K562 (cell line): ENCODE data around the gene ZNF749. TPM values are rescaled to one million over a fixed set of nuclear protein-coding genes. Genes with fewer than 3 reads are reported as not detected.
A peak's percentile ranks its signal among the peaks of the same experiment; 100 is the strongest.

ENCODE experiments used
- EP300 ChIP-seq: IDR thresholded peaks from 2 replicates; pipeline ENCODE4 v1.6.1; 2012; ENCODE audit warnings: low read length, improper control_type of control experiment
- EP400 ChIP-seq: fragments of 450-650 bp; IDR thresholded peaks from 2 replicates; pipeline ENCODE4 v1.6.1; 2017; ENCODE audit warnings: antibody characterized with exemption, mild to moderate bottlenecking, moderate library complexity
- GABPB1 ChIP-seq: sonication (generic); formaldehyde crosslinking; IDR thresholded peaks from 2 replicates; pipeline ENCODE4 v1.8.0; 2022; ENCODE audit warnings: mild to moderate bottlenecking, missing genetic modification reagents
- ID3 ChIP-seq, 2 experiments: fragments of 250-450 bp in 1 of 2; fragments of 450-650 bp in 1 of 2; sonication (Bioruptor Pico) in 1 of 2; IDR thresholded peaks; 2 replicates each; pipeline versions ENCODE4 v1.6.1 to v1.8.0; 2016 to 2021; ENCODE audit warnings: mild to moderate bottlenecking in 2 of 2, moderate library complexity in 2 of 2, missing compliant biosample characterization in 1 of 2, missing genetic modification characterization in 1 of 2
- NRF1 ChIP-seq, 2 experiments: fragments of 450-650 bp; IDR thresholded peaks in 1 of 2; conservative IDR thresholded peaks in 1 of 2; 2 replicates each; pipeline ENCODE4 v1.6.1; 2014; ENCODE audit warnings: mild to moderate bottlenecking in 2 of 2
- PBX2 ChIP-seq, 2 experiments: IDR thresholded peaks in 1 of 2; conservative IDR thresholded peaks in 1 of 2; 2 replicates each; pipeline ENCODE4 v1.6.1; 2016; ENCODE audit warnings: low read depth in 2 of 2, mild to moderate bottlenecking in 1 of 2, missing compliant biosample characterization in 1 of 2, missing genetic modification characterization in 1 of 2, moderate library complexity in 1 of 2
- POLR2AphosphoS2 ChIP-seq: IDR thresholded peaks from 2 replicates; pipeline ENCODE4 v1.6.1; 2012; ENCODE audit warnings: low read length, improper control_type of control experiment
- SETDB1 ChIP-seq: IDR thresholded peaks from one replicate; pipeline ENCODE4 v1.6.1; 2012; ENCODE audit warnings: low read length, control low read depth, inconsistent platforms
- XRCC4 ChIP-seq: IDR thresholded peaks from one replicate; pipeline ENCODE4 v1.6.1; 2011; ENCODE audit not compliant: insufficient read depth, insufficient read length; ENCODE audit errors: extremely low read depth
- ZNF354B ChIP-seq: fragments of 250-450 bp; sonication (Bioruptor Pico); IDR thresholded peaks from 2 replicates; pipeline ENCODE4 v1.4.0; 2020
- polyA plus RNA-seq, 8 experiments: library from polyadenylated mRNA; depleted of rRNA in 4 of 8; stranded (reverse) in 5 of 8; unstranded in 3 of 8; fragments of >200 nt; fragmentation: Nextera tagmentation in 2 of 8; fragmentation: Illumina TruSeq in 1 of 8; extraction: Ambion mirVana in 2 of 8; extraction: Trizol in 1 of 8; gene quantifications; 2 replicates each; pipeline versions ENCODE4 v1.2.1 to v1.2.3, GENCODE V29; 2011 to 2014; ENCODE audit warnings: inconsistent platforms in 1 of 8, missing spikeins in 1 of 8
- total RNA-seq, 7 experiments: library from RNA; depleted of rRNA in 6 of 7; stranded (reverse); fragments of >200 nt in 6 of 7; fragmentation: Illumina TruSeq in 2 of 7; extraction: Trizol in 2 of 7; gene quantifications; 2 replicates each; pipeline versions ENCODE4 v1.2.1 to v1.2.3, GENCODE V29; 2011 to 2021; ENCODE audit warnings: low replicate concordance in 1 of 7
- TF ChIP-seq, protein P1 (sequence below): fragments of 450-650 bp; IDR thresholded peaks from 2 replicates; pipeline ENCODE4 v1.6.1; 2014; ENCODE audit warnings: low read depth, mild to moderate bottlenecking, moderate library complexity, borderline replicate concordance
- TF ChIP-seq, protein P2 (sequence below): fragments of 450-650 bp; IDR thresholded peaks from 2 replicates; pipeline ENCODE4 v1.6.1; 2016
- TF ChIP-seq, protein P3 (sequence below): sonication (generic); formaldehyde crosslinking; IDR thresholded peaks from 2 replicates; pipeline ENCODE4 v1.8.0; 2022; ENCODE audit warnings: mild to moderate bottlenecking, missing genetic modification reagents, borderline replicate concordance
- TF ChIP-seq, protein P4 (sequence below): fragments of 450-650 bp; formaldehyde crosslinking; conservative IDR thresholded peaks from 2 replicates; pipeline ENCODE4 v1.4.0; 2022; ENCODE audit warnings: mild to moderate bottlenecking, missing genetic modification characterization

The ZNF749 gene
- total and polyA plus RNA-seq, 9 of the 15 experiments (the other 6 are each of a cell fraction or from before 2014, with no cell fraction given): 5.3 to 33.2 (median 15.0) TPM

GRCh38 chr19:57477191-57478008, 42.3 kb downstream of the ZNF749 start, which contains the start of gene ZNF772 (continued):
- TF ChIP-seq, protein P1, sequence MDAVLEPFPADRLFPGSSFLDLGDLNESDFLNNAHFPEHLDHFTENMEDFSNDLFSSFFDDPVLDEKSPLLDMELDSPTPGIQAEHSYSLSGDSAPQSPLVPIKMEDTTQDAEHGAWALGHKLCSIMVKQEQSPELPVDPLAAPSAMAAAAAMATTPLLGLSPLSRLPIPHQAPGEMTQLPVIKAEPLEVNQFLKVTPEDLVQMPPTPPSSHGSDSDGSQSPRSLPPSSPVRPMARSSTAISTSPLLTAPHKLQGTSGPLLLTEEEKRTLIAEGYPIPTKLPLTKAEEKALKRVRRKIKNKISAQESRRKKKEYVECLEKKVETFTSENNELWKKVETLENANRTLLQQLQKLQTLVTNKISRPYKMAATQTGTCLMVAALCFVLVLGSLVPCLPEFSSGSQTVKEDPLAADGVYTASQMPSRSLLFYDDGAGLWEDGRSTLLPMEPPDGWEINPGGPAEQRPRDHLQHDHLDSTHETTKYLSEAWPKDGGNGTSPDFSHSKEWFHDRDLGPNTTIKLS: 0 out of 2 replicates have a peak, but pooled peaks have one; percentile 26
- TF ChIP-seq, protein P2, sequence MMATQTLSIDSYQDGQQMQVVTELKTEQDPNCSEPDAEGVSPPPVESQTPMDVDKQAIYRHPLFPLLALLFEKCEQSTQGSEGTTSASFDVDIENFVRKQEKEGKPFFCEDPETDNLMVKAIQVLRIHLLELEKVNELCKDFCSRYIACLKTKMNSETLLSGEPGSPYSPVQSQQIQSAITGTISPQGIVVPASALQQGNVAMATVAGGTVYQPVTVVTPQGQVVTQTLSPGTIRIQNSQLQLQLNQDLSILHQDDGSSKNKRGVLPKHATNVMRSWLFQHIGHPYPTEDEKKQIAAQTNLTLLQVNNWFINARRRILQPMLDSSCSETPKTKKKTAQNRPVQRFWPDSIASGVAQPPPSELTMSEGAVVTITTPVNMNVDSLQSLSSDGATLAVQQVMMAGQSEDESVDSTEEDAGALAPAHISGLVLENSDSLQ: peak; percentile 24; the same call in 1 of the 2 replicates
- TF ChIP-seq, protein P3, sequence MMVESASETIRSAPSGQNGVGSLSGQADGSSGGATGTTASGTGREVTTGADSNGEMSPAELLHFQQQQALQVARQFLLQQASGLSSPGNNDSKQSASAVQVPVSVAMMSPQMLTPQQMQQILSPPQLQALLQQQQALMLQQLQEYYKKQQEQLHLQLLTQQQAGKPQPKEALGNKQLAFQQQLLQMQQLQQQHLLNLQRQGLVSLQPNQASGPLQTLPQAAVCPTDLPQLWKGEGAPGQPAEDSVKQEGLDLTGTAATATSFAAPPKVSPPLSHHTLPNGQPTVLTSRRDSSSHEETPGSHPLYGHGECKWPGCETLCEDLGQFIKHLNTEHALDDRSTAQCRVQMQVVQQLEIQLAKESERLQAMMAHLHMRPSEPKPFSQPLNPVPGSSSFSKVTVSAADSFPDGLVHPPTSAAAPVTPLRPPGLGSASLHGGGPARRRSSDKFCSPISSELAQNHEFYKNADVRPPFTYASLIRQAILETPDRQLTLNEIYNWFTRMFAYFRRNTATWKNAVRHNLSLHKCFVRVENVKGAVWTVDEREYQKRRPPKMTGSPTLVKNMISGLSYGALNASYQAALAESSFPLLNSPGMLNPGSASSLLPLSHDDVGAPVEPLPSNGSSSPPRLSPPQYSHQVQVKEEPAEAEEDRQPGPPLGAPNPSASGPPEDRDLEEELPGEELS: no peak
- TF ChIP-seq XRCC4: no peak
- TF ChIP-seq SETDB1: no peak
- TF ChIP-seq POLR2AphosphoS2: no peak
- TF ChIP-seq NRF1 (conservative IDR thresholded peaks at IDR 0.05 in 1 of 2, IDR thresholded peaks at IDR 0.05 in 1 of 2): no peak
- TF ChIP-seq ID3 (CRISPR knock-in tag; IDR thresholded peaks at IDR 0.05): no peak
- TF ChIP-seq ID3 (tag; IDR thresholded peaks at IDR 0.05): no peak
- no peak for TF ChIP-seq ZNF354B (CRISPR knock-in tag)
- TF ChIP-seq EP300: no peak
- TF ChIP-seq PBX2 (CRISPR knock-in tag; IDR thresholded peaks at IDR 0.05; ENCODE audit: low read depth): no peak
- no peak for TF ChIP-seq PBX2 (tag; conservative IDR thresholded peaks at IDR 0.05; ENCODE audit: low read depth)
- TF ChIP-seq, protein P4, sequence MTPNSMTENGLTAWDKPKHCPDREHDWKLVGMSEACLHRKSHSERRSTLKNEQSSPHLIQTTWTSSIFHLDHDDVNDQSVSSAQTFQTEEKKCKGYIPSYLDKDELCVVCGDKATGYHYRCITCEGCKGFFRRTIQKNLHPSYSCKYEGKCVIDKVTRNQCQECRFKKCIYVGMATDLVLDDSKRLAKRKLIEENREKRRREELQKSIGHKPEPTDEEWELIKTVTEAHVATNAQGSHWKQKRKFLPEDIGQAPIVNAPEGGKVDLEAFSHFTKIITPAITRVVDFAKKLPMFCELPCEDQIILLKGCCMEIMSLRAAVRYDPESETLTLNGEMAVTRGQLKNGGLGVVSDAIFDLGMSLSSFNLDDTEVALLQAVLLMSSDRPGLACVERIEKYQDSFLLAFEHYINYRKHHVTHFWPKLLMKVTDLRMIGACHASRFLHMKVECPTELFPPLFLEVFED: no peak
- peak; percentile 88 for TF ChIP-seq GABPB1
- TF ChIP-seq EP400: no peak
